ENCODE measurements around the gene AADAT. TPM values are rescaled to one million over a fixed set of nuclear protein-coding genes. Genes with fewer than 3 reads are reported as not detected.

AADAT gene
- total RNA-seq, 1 donor from 2014 or later: 36.3 TPM

- no peak overlapping the region for H3K27ac Mint-ChIP-seq
- peaks cover 47% of the 10 kb centered on the region for H3K36me3 Mint-ChIP-seq
- no peak overlapping the region for H3K4me3 Mint-ChIP-seq
- TF ChIP-seq CTCF (IDR thresholded peaks at IDR 0.05; ENCODE audit: unreplicated experiment): no peak
- no peak for DNase-seq (ENCODE audit: low spot score in 2 of 2, unreplicated experiment in 2 of 2)
- H3K27me3 Mint-ChIP-seq (ENCODE audit: low read depth): no peaks in the 10 kb centered on the region
- no peaks in the 10 kb centered on the region for H3K4me1 Mint-ChIP-seq
- H3K9me3 Mint-ChIP-seq: no peaks in the 10 kb centered on the region
These were observed 18.6 kb downstream of the AADAT start for GRCh38 chr4:170071196-170071595.

GRCh38 chr4:170068438-170069128 is 21.2 kb downstream of the AADAT start:
- no peak for TF ChIP-seq CTCF (IDR thresholded peaks at IDR 0.05; ENCODE audit: unreplicated experiment)
- no peaks in the 10 kb centered on the region for H3K9me3 Mint-ChIP-seq
- H3K4me3 Mint-ChIP-seq: no peak overlapping the region
- no peaks in the 10 kb centered on the region for H3K4me1 Mint-ChIP-seq
- H3K36me3 Mint-ChIP-seq: peaks cover 38% of the 10 kb centered on the region
- H3K27ac Mint-ChIP-seq: no peak overlapping the region
- DNase-seq (ENCODE audit: low spot score in 2 of 2, unreplicated experiment in 2 of 2): no peak
- no peaks in the 10 kb centered on the region for H3K27me3 Mint-ChIP-seq (ENCODE audit: low read depth)

- Mint-ChIP-seq H3K36me3 (peaks cover 30% of the 10 kb centered on the region), H3K27me3 (ENCODE audit: low read depth) (no peaks in the 10 kb centered on the region), H3K27ac (no peak overlapping the region), H3K9me3 (no peaks in the 10 kb centered on the region), H3K4me1 (no peaks in the 10 kb centered on the region), H3K4me3 (no peak overlapping the region)
- DNase-seq (ENCODE audit: low spot score in 2 of 2, unreplicated experiment in 2 of 2): no peak
- no peak for TF ChIP-seq CTCF (IDR thresholded peaks at IDR 0.05; ENCODE audit: unreplicated experiment)
These were observed 30.3 kb downstream of the AADAT start for GRCh38 chr4:170059421-170059820.

- H3K27me3 Mint-ChIP-seq (ENCODE audit: low read depth): no peaks in the 10 kb centered on the region
- peaks cover 25% of the 10 kb centered on the region for H3K36me3 Mint-ChIP-seq
- H3K4me3 Mint-ChIP-seq: no peak overlapping the region
- H3K27ac Mint-ChIP-seq: no peak overlapping the region
- no peak for DNase-seq (ENCODE audit: low spot score in 2 of 2, unreplicated experiment in 2 of 2)
- TF ChIP-seq CTCF (IDR thresholded peaks at IDR 0.05; ENCODE audit: unreplicated experiment): no peak
- no peaks in the 10 kb centered on the region for H3K4me1 Mint-ChIP-seq
- H3K9me3 Mint-ChIP-seq: no peaks in the 10 kb centered on the region
These were observed 30.9 kb downstream of the AADAT start for GRCh38 chr4:170058826-170059225.

- no peaks in the 10 kb centered on the region for H3K4me1 Mint-ChIP-seq
- DNase-seq (ENCODE audit: low spot score in 2 of 2, unreplicated experiment in 2 of 2): no peak
- no peak overlapping the region for H3K4me3 Mint-ChIP-seq
- no peak for TF ChIP-seq CTCF (IDR thresholded peaks at IDR 0.05; ENCODE audit: unreplicated experiment)
- no peaks in the 10 kb centered on the region for H3K9me3 Mint-ChIP-seq
- H3K27me3 Mint-ChIP-seq (ENCODE audit: low read depth): no peaks in the 10 kb centered on the region
- no peak overlapping the region for H3K27ac Mint-ChIP-seq
- H3K36me3 Mint-ChIP-seq: peaks cover 22% of the 10 kb centered on the region
These were observed 31.9 kb downstream of the AADAT start for GRCh38 chr4:170057866-170058265.
